Hypothalamus (tissue), 51 donors: ENCODE results near the gene DLX2.
A peak's percentile ranks its signal among the peaks of the same experiment; 100 is the strongest.

Experiments used
- DNase-seq, 51 donors: peaks; one replicate each; lab custom pipeline; 2025; lab: John Stamatoyannopoulos, UW

DLX2 gene

GRCh38 chr2:172095146-172095904, 7.4 kb downstream of the DLX2 start:
- peak in 2 of 51 donors; percentile 21 to 70 for DNase-seq

- no peak for DNase-seq
These were observed 8.2 kb downstream of the DLX2 start for GRCh38 chr2:172094294-172095145.

DNA sequence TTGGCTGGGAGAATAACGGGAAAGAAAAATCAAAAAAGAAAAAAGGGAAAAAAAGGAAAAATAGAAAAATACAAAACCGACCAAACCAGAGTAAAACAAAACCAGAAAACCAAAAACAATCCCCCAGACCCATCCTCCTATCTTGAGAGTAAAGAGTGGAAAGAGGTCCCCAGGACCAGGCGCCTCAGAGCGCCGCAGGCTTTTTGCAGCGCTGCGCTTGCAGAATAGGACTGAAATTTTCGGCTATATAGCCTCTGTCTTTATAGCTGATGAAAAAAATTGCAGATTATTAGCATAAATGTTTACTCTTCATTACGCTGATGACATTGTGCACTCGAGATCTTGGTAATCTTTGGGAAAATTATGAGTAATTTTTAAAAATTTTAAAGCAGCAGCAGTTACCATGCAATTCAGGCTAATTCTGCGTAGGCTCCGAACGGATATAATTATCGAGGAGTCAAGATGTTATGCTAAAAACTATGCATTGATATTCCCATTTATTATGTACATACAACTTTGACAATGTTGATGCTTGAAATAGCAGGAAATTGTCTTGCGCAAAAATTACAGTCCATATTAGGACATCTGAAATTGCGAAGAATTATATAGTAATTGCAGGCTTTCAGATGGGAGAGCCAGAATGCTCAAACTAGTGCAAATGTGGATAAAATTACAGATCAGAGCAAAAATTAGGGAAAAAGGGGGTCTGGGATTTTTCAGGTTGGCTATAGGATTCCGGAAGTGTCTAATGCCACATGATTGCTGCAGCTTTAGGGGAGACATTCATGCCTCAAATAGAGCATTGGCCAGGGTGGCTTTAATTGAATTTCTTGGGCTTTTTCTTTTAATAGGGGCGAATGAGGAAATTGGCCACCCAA, 9.0 kb downstream of the DLX2 start:
- DNase-seq: no peak

- no peak for DNase-seq
These were observed 9.8 kb downstream of the DLX2 start for GRCh38 chr2:172092716-172093415.

DNA sequence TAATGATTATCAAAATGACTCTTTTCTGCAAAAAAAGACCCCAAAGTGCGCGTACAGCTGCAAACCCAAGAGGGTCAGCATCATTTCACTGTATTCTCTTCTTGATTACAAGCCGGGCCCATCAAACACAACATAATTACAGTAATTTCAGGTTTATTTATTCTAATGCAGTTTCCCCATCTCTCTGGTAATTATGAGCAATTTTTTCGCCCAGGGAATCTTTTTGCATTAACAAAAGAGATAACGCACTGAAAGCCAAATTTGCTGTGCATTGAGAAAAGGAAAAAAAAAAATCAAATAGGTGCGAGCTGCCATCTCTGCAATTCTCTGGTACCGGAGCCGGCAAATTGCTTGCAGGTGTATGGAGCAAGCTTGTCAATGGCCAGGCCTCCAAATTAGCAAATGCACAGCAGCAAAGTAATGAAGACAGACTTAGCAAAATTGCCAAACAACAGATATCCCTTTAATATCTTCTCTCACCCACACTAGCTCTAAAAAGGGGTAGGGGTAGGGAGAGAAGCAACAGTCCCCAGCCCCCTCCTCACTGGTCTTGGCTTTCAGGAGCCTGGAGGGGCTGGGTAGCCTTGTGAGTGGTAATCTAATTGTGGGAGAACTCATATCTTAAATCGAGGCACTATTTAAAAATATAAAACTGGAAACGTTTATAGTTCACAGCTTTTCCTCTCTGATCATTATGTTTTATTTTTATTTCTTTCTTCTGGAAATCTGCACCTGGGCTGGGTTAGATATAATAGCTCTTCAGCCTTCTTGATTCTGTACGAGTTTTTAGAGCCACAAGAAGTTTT, 10.7 kb downstream of the DLX2 start:
- no peak for DNase-seq

GRCh38 chr2:172091000-172091641, 11.6 kb downstream of the DLX2 start:
- DNase-seq: no peak

GRCh38 chr2:172090044-172090961, 12.4 kb downstream of the DLX2 start:
- DNase-seq: no peak

DNA sequence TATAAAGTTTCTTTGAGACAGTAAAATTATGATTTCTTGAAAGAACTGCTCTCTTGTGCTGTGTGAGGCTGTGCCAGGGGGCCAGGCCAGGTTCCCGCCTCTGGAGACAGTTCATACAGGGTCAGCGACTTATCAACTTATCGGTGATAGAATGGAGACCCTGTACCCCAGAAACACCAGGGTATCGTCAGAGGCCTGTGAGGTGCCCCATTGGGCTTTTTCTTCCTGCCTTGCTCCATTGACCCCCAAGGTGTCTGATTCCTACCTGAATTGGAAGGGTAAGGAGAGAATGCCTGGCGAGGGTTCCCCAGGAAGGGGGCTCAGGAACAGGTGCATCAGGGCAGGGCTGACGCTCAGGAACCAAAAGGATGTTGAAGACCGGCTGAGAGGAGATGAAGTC, 13.1 kb downstream of the DLX2 start:
- DNase-seq: no peak

DNA sequence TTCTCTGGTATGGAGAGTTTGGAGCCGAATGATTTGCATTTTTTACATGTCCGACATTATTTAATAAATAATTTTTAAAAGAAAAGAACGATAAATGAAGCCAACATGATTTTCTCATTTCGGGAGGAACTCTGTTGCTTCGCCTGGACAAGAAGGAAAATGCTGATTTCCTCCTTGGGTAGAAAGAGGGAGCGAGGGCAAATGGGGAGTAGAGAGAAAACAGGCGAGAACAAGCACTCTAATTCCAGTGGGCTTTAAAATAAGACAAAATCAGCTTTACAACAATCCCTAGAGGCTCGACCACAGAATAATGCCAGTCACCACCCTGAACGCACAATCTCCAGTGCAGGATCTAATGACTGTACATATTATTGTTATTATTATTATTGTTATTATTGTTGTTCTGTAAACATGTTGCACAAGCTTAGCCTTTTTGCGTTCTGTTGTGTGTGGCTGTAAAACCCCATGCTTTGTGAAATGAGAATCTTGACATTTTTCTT, 13.6 kb downstream of the DLX2 start:
- DNase-seq: no peak

- no peak for DNase-seq
These were observed 14.3 kb downstream of the DLX2 start for GRCh38 chr2:172088245-172089004.

- DNase-seq: no peak
These were observed 14.9 kb downstream of the DLX2 start for GRCh38 chr2:172087780-172088244.

- no peak for DNase-seq
These were observed 15.4 kb downstream of the DLX2 start for GRCh38 chr2:172087207-172087779.

DNA sequence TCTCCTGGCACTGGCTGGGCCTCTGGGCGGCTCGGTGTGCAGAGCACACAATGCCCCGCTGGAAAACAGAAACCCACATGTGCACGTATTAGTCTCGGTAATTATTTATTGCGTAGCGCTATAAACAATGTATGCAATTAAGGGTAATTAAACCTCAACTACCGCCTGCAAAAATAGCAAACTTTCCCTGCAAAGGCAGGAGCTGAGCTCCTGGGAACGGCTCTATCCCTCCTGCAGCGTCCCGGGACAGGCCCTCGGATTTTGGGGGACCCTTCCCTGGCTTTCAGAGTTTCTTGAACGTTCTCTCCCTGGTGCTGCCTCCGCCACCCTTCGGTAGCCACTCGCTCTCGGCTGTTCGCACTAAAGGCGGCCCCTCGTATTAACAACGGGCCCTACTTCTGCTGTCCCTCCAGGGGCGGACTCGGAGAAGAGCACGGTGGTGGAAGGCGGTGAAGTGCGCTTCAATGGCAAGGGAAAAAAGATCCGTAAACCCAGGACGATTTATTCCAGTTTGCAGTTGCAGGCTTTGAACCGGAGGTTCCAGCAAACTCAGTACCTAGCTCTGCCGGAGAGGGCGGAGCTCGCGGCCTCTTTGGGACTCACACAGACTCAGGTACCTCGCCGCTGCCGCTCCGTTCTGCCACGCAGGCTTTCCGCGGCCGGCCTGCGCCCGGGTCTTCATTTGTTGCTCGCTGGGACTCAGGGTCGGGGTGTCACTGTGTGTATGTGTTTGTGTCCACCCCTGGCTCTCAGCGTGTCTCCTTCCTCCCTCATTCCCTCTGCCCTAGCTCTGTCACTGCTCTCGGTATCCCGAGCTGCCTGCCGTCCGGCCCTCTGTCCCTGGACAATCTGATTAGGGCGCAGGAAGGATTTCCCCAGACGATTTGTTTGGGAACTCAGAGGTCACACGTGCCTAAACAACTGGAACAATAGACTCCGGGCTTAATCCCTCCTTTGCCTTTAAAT, 16.2 kb downstream of the DLX2 start:
- no peak for DNase-seq

- DNase-seq: peak in 1 of 51 donors; percentile 25
These were observed 17.1 kb downstream of the DLX2 start, which contains the start of gene DLX1 for GRCh38 chr2:172085460-172086159. DLX1 (plus strand) TSS chr2:172085507; CDS start chr2:172085678, 171 bp downstream.
